ENCODE data around the gene AHCYL1. TPM values are rescaled to one million over a fixed set of nuclear protein-coding genes. Genes with fewer than 3 reads are reported as not detected.

AHCYL1 gene
- total and polyA plus RNA-seq, 2 donors (not counting 1 experiment from before 2014, with no cell fraction given) = 24.3 to 51.4 TPM

DNA sequence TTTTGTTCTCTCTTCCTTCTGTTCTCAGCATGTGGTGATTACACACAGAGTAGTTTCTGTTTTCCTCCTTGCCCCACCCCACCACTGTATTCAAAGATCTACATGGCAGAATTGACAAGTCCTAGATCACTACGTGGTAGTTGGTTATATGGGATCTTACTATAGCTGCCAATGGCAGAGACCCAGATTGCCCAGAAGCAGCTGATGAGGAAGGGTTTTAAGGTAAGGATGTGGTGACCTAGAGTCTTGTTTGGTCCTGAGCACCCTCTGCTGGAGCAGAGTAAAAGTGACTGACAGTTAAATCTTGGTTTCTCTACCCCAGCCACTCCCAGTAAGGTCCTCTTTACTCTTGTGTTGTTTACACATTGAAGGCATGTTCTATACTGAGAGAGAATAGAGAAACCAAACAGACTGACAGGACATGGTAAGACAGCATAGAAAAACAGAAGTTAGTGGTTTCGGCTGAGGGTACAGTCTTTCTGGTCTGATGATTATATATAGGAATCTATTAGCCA lies 27.0 kb downstream of the AHCYL1 start:
- ATAC-seq (ENCODE audit: low read depth) = peak; percentile 93
- Histone ChIP-seq H2AFZ (ENCODE audit: insufficient read depth, low read depth, low read length, poor library complexity, severe bottlenecking) (peak overlapping the region; percentile 54), H4K20me1 (ENCODE audit: control insufficient read depth, insufficient read depth, low read length, poor library complexity, severe bottlenecking) (no peaks in the 10 kb centered on the region), H3K9me3 (ENCODE audit: control extremely low read depth in 1 of 3, control insufficient read depth in 2 of 3, insufficient read depth in 1 of 3, low read length in 2 of 3) (no peaks in the 10 kb centered on the region), H3K79me2 (ENCODE audit: control insufficient read depth, insufficient read depth, low read length) (peaks cover 6% of the 10 kb centered on the region), H3K4me2 (replicated peaks; ENCODE audit: low read depth, low read length, poor library complexity, severe bottlenecking) (peak overlapping the region; percentile 58), H3K27me3 (replicated peaks in 1 of 4; ENCODE audit: control extremely low read depth in 1 of 4, control insufficient read depth in 3 of 4, insufficient read depth in 4 of 4, low read length in 3 of 4) (no peaks in the 10 kb centered on the region), H3K9ac (ENCODE audit: low read length) (peak overlapping the region; percentile 47), H3K4me1 (ENCODE audit: control insufficient read depth in 2 of 2, insufficient read depth in 2 of 2, low read length in 2 of 2) (peaks cover 25 to 27% of the 10 kb centered on the region in 2 donors), H3K4me3 (ENCODE audit: control extremely low read depth in 1 of 5, extremely low read depth in 1 of 5, insufficient read depth in 1 of 5, low read depth in 2 of 5, low read length in 4 of 5) (peak overlapping the region in 3 of 5 experiments; percentile 29 to 37 (median 34)), H3K36me3 (replicated peaks in 1 of 2; ENCODE audit: control extremely low read depth in 1 of 2, control insufficient read depth in 1 of 2, extremely low read depth in 1 of 2, insufficient read depth in 2 of 2, low read length in 1 of 2) (peaks cover 0 to 36% of the 10 kb centered on the region in 2 experiments), H3K27ac (ENCODE audit: low read length in 2 of 2) (peak overlapping the region; percentile 93 to 94)
- Mint-ChIP-seq H3K9me3 (ENCODE audit: insufficient read depth) (no peaks in the 10 kb centered on the region), H3K4me3 (peak overlapping the region; percentile 82), H3K4me1 (peaks cover 33% of the 10 kb centered on the region), H3K27me3 (no peaks in the 10 kb centered on the region), H3K27ac (peak overlapping the region; percentile 98)
- intact Hi-C loops (cut with micrococcal nuclease) = loop anchor here (1.0 to 10.0 kb wide), 8 partner anchors 18 to 967 kb away; partner anchors contain the start of genes AHCYL1, GNAI3, STRIP1 and WDR47
- 20% methylated on average over 1 of the region's 2 CpGs for WGBS (ENCODE audit: insufficient coverage)
- POLR2A ChIA-PET = interaction anchor here (1.0 to 2.9 kb wide), 3 partner anchors 23 to 371 kb away, joined by 3 to 26 read pairs (median 6); partner anchors contain the start of genes AHCYL1 and STRIP1
- CTCF ChIA-PET = interaction anchor here (0.7 to 6.5 kb wide), 24 partner anchors 9 to 818 kb away, joined by 3 to 127 read pairs (median 4); partner anchors contain the start of genes AHCYL1, CYB561D1, GSTM1 and STRIP1
- DNase-seq = peak; percentile 92
- TF ChIP-seq, protein P1, sequence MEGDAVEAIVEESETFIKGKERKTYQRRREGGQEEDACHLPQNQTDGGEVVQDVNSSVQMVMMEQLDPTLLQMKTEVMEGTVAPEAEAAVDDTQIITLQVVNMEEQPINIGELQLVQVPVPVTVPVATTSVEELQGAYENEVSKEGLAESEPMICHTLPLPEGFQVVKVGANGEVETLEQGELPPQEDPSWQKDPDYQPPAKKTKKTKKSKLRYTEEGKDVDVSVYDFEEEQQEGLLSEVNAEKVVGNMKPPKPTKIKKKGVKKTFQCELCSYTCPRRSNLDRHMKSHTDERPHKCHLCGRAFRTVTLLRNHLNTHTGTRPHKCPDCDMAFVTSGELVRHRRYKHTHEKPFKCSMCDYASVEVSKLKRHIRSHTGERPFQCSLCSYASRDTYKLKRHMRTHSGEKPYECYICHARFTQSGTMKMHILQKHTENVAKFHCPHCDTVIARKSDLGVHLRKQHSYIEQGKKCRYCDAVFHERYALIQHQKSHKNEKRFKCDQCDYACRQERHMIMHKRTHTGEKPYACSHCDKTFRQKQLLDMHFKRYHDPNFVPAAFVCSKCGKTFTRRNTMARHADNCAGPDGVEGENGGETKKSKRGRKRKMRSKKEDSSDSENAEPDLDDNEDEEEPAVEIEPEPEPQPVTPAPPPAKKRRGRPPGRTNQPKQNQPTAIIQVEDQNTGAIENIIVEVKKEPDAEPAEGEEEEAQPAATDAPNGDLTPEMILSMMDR (IDR thresholded peaks at IDR 0.05) = peak; percentile 79
- TF ChIP-seq EZH2 (IDR thresholded peaks at IDR 0.05; ENCODE audit: borderline replicate concordance, insufficient read depth, low read depth, low read length, poor library complexity, severe bottlenecking) = no peak

Data from B cell (primary cell).